Activated effector memory CD4-positive, alpha-beta T cell treated with anti-CD3 and anti-CD28 coated beads, Interleukin-2, amount 50 U/mL, for 16 hours (primary cell): ENCODE measurements around the gene TM9SF4.
"Not testable (repeated sequence)": the region's sequence is repeated elsewhere in the genome, so short reads cannot be mapped to it uniquely, and the experiment has no call there.

Source experiments
- DNase-seq: peaks from one replicate; pipeline ENCODE4 v3.0.0-alpha.2; 2020

The TM9SF4 gene

GRCh38 chr20:32098786-32099185, 10.7 kb upstream of the TM9SF4 start:
- no peak for DNase-seq

GRCh38 chr20:32108814-32109391, 611 bp upstream of the TM9SF4 start:
- no peak for DNase-seq

GRCh38 chr20:32110173-32110704, 725 bp downstream of the TM9SF4 start:
- DNase-seq = no peak

DNA sequence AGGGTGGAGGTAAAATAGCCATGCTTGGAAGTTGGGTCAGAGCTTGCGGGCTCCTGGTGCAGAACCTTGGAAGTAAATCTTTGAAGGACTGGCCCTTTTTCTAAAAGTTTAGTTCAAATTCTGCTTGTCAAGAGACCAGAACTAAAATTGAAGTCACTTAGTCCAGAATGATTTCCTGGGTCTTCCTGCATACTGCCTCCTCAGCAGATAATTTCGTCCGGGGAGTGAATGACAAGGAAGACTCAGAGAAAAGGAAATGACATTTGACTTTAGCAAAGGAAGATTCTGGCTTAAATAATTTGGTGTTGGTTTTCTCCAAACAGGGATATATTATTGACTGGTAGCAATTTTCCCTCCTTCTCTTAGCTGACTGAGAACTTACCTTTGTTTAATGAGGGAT, 1.2 kb downstream of the TM9SF4 start:
- no peak for DNase-seq

DNA sequence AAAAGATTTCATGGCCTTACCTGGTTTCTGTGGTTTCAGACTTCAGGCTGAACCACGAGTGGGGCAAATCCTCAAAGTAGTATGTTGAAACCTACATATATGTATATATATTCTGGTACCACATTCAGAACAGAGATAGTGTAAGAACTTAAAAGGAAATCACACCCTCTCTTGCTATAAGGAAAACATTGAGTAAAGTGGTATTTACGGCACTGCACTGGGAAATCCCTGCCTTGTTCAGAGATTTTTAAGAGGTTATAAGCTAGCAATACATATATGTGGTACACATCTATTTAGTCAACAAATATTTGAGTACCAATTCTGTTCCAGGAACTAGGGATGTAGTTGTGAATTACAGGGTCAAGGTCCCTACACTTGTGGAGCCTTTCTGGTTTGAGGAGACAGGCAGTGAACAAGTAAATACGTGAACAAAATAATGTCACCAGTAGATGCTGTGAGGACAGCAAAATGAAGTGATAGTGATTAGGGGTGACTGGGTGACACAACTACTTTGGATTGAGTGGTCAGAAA, 1.7 kb downstream of the TM9SF4 start:
- no peak for DNase-seq

DNA sequence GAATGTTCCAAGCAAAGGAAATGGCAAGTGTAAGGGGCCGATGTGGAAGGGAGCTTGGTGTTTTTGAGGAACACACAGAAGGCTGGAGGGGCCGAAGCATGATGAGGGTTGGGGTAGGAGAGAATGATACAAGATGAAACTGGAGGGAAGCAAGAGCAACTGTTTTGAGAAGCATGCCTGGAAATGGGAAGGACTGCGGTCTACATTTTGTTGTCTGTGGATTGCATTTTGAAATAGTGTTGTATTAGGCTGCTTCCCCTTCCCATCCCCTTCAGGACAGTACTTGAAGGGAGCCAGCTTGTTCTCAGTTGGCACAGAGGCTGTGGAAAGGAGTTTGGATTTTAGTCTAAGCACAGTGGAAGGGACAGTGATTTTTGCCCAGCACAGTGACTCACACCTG, 2.2 kb downstream of the TM9SF4 start:
- DNase-seq = no peak

GRCh38 chr20:32112841-32113240, 3.3 kb downstream of the TM9SF4 start:
- DNase-seq = no peak

GRCh38 chr20:32113591-32114260, 4.2 kb downstream of the TM9SF4 start:
- DNase-seq = no peak

DNA sequence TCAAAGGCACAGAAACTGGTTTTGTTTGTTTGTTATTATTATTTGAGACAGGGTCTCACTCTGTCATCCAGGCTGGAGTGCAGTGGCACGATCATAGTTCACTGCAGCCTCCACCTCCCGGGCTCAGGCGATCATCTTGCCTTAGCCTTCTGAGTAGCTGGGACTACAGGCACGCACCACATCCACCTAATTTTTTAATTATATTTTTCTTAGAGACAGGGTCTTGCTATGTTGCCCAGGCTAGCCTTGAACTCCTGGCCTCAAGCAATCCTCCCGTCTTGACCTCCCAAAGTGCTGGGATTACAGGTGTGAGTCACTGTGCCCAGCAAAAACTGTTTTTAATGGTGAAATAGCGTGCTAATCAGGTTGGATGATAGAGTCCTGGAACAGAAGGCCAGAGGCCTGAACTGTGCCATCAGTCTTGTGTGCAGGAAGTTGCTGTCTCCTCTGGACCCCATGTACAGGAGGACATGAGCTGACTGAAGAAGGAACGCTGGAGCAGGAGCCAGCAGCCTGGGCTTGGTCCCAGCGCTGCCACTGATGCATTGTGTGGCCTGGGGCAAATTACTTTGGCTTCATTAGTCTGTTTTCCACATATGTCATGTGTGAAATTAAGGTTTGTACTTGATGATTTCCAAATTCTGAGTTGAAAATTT, 4.9 kb downstream of the TM9SF4 start:
- no peak for DNase-seq

DNA sequence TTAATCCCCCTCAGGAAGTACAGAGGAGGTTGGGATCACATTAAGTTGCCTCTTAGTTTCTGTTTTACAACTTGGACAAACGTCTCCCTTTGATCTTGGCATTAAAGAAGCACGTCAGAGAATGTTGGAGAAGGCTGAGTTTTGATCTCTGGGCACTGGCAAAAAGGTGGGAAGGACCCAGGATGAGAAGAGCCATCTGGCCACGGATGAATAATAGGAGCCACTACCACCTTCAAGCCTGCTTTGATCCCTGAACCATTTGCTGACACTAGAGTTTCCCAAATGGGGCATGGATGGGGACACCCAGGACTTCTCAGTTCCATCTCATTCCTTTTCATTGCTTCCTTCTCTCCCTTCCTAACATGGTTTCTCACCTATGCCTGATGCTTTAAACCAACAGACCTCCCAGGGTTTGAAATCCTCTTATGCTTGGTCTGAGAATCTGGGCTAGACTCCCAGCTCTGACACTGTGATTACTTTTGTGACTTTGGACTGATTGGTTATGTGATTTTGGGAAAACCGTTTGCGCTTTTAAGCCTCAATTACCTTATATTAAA, 5.8 kb downstream of the TM9SF4 start:
- no peak for DNase-seq

DNA sequence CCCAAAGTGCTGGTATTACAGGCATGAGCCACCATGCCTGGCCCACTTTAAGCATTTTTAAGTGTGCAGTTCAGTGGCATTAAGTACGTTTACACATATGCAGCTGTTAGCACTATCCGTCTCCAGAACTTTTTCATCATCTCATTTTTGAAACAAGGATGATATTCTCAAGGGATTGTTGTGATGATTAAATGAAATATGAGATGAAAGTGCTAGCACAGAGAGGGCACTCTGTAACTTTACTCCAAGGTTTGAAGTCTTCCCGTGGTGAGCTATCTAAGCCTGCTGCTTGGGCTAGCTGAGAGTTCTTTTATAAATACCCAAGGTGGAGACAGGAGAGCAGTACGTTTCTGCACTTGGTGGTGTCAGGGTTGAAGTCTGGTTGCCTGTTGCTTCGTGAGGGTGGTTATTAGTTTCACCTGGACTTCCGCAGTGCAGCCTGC, 6.6 kb downstream of the TM9SF4 start:
- no peak for DNase-seq

GRCh38 chr20:32116796-32117195, 7.3 kb downstream of the TM9SF4 start:
- not testable (repeated sequence) for DNase-seq

- not testable (repeated sequence) for DNase-seq
Measured at GRCh38 chr20:32118427-32118826, 8.9 kb downstream of the TM9SF4 start.

DNA sequence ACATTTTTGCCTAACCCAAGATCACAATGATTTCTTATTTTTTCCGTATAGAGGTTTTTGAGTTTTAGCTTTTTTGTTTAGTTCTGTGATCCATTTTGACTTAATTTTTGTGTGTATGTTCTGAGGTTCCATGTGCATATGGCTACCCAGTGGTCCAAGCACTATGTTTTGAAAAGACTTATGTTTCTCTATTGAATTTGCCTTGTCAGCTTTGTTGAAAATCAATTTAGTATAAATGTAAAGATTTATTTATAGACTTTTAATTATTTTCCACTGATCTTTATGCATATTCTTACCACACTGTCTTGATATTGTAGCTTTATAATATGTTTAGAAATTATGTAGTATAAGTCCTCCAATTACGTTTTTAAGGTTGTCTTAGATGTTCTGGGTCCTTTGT, 10.2 kb downstream of the TM9SF4 start:
- DNase-seq = no peak

DNA sequence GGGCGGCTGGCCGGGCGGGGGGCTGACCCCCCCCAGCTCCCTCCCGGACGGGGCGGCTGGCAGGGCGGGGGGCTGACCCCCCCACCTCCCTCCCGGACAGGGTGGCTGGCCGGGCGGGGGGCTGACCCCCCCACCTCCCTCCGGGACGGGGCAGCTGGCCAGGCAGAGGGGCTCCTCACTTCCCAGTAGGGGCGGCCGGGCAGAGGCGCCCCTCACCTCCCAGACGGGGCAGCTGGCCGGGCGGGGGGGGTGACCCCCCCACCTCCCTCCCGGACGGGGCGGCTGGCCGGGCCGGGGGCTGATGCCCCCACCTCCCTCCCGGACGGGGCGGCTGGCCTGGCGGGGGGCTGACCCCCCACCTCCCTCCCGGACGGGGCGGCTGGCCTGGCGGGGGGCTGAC, 12.4 kb downstream of the TM9SF4 start:
- not testable (repeated sequence) for DNase-seq

GRCh38 chr20:32123088-32123487, 13.6 kb downstream of the TM9SF4 start:
- DNase-seq = no peak

- DNase-seq = no peak
Measured at GRCh38 chr20:32124916-32125454, 15.5 kb downstream of the TM9SF4 start.

GRCh38 chr20:32125506-32125905, 16.0 kb downstream of the TM9SF4 start:
- no peak for DNase-seq

DNA sequence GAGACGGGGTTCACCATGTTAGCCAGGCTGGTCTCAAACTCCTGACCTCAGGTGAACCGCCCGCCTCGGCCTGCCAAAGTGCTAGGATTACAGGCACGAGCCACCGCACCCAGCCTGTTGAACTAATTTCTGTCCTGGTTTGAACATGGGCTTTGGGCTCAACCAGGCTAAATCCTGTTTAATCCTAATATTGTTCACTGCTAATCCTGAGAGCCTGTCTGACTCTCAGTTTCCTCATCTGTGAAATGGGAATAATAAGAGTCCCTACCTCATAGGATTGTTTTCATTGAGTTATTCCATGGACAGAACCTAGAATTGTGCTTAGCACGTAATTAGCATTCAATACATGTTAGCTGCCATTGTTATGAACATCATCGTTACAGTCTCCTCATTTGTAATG, 17.4 kb downstream of the TM9SF4 start:
- DNase-seq = no peak

GRCh38 chr20:32127347-32127746, 17.8 kb downstream of the TM9SF4 start:
- no peak for DNase-seq

- DNase-seq = no peak
Measured at GRCh38 chr20:32128167-32128566, 18.7 kb downstream of the TM9SF4 start.

GRCh38 chr20:32129863-32130262, 20.3 kb downstream of the TM9SF4 start:
- no peak for DNase-seq

DNA sequence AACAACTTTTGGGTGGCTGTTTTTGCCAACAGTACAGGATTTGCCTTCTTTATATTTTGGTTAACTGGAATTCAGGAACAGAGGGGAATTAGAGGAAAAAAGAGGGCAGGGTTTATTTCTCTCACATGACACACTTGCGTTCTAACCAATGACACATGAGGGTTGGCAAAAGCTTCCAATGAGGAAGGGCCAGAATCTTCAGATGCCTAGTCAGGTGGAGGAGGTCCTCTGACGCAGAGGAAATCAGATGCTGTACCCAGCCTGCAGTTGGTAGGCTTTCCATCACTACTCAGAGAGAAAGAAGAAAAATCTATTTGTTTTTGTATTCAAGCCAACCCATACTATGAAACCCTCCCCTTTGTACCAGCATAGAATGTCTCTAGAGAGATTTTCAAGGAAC, 20.8 kb downstream of the TM9SF4 start:
- no peak for DNase-seq
